H1 (cell line): ENCODE data around the gene BBS9. TPM values are rescaled to one million over a fixed set of nuclear protein-coding genes. Genes with fewer than 3 reads are reported as not detected.

Experiments
- CTCF ChIA-PET: fragments of 300-600 bp; sonication (Branson Sonifier 250); formaldehyde crosslinking; loops from one replicate; lab custom pipeline; 2021; ENCODE audit not compliant: partially characterized antibody; lab: Charles Lee
- POLR2A ChIA-PET: fragments of 300-600 bp; sonication (Branson Sonifier 250); formaldehyde crosslinking; loops from one replicate; lab custom pipeline; 2021; ENCODE audit warnings: inconsistent platforms; ENCODE audit not compliant: partially characterized antibody; lab: Charles Lee
- DNase-seq, 2 experiments: peaks; one replicate each; pipeline versions ENCODE4 v3.0.0 to v3.0.0-alpha.2; 2010 to 2022; ENCODE audit warnings: low spot score in 2 of 2, low read depth in 1 of 2, mixed read lengths in 1 of 2
- FAIRE-seq: peaks from 2 replicates; lab custom pipeline; 2011; peaks lifted over from hg19 to GRCh38; lab: Jason Lieb, UNC
- H2AFZ ChIP-seq: 2 replicates; pipeline ENCODE4 v1.8.1; 2012; ENCODE audit warnings: low read length, inconsistent platforms
- H2AK5ac ChIP-seq: 2 replicates; pipeline ENCODE4 v1.6.1; 2013; ENCODE audit warnings: low read depth, low read length
- H2BK120ac ChIP-seq: replicated peaks from 2 replicates; pipeline ENCODE3; 2013; ENCODE audit warnings: low read depth, low read length, inconsistent platforms
- H2BK12ac ChIP-seq: 2 replicates; pipeline ENCODE4 v1.6.1; 2013; ENCODE audit warnings: low read depth, low read length
- H2BK15ac ChIP-seq: 2 replicates; pipeline ENCODE4 v1.6.1; 2013; ENCODE audit warnings: low read length
- H2BK20ac ChIP-seq: 2 replicates; pipeline ENCODE4 v1.6.1; 2013; ENCODE audit warnings: low read length
- H2BK5ac ChIP-seq: 2 replicates; pipeline ENCODE4 v1.6.1; 2013; ENCODE audit warnings: low read depth, low read length
- H3K14ac ChIP-seq: 2 replicates; pipeline ENCODE4 v1.6.1; 2013; ENCODE audit warnings: inconsistent platforms; ENCODE audit not compliant: insufficient read length
- H3K18ac ChIP-seq: 2 replicates; pipeline ENCODE4 v1.6.1; 2013; ENCODE audit warnings: low read length; ENCODE audit errors: extremely low read depth
- H3K23ac ChIP-seq: 2 replicates; pipeline ENCODE4 v1.6.1; 2013; ENCODE audit warnings: inconsistent platforms; ENCODE audit not compliant: insufficient read length
- H3K23me2 ChIP-seq: 2 replicates; pipeline ENCODE4 v1.6.1; 2013; ENCODE audit warnings: low read depth, low read length
- H3K27ac ChIP-seq: 2 replicates; pipeline ENCODE4 v1.6.1; 2011; ENCODE audit warnings: low read depth, low read length, inconsistent platforms
- H3K27me3 ChIP-seq, 4 experiments: replicated peaks in 1 of 4; 1 replicate in 1 of 4; 2 replicates in 3 of 4; pipeline versions ENCODE4 v1.6.1 to v1.8.1; 2011 to 2013; ENCODE audit warnings: low read length in 3 of 4, mild to moderate bottlenecking in 3 of 4, inconsistent platforms in 2 of 4, mixed read lengths in 2 of 4, moderate library complexity in 1 of 4; ENCODE audit not compliant: control insufficient read depth in 3 of 4, insufficient read depth in 3 of 4; ENCODE audit errors: extremely low read depth in 1 of 4
- H3K36me3 ChIP-seq, 4 experiments: 2 replicates each; pipeline versions ENCODE4 v1.6.1 to v1.8.1; 2011 to 2013; ENCODE audit warnings: mild to moderate bottlenecking in 4 of 4, low read length in 3 of 4, moderate library complexity in 2 of 4, control low read depth in 1 of 4, inconsistent platforms in 1 of 4; ENCODE audit not compliant: insufficient read depth in 4 of 4, control insufficient read depth in 2 of 4
- H3K4ac ChIP-seq: replicated peaks from 2 replicates; pipeline ENCODE3; 2013; ENCODE audit warnings: low read length, low read depth, mixed read lengths, inconsistent platforms; ENCODE audit not compliant: insufficient read length
- H3K4me1 ChIP-seq, 4 experiments: replicated peaks in 1 of 4; 1 replicate in 1 of 4; 2 replicates in 3 of 4; pipeline versions ENCODE4 v1.6.1 to v1.8.1; 2011 to 2013; ENCODE audit warnings: low read length in 3 of 4, inconsistent platforms in 2 of 4, mixed read lengths in 1 of 4; ENCODE audit not compliant: insufficient read depth in 4 of 4, control insufficient read depth in 3 of 4
- H3K4me2 ChIP-seq, 2 experiments: 2 replicates each; pipeline versions ENCODE4 v1.6.1 to v1.8.1; 2011 to 2013; ENCODE audit warnings: low read depth in 2 of 2, low read length in 2 of 2, control low read depth in 1 of 2, inconsistent platforms in 1 of 2, mild to moderate bottlenecking in 1 of 2; ENCODE audit not compliant: insufficient read depth in 1 of 2
- H3K4me3 ChIP-seq, 4 experiments: fragments of 200-600, 300-600 bp in 1 of 4; sonication (generic), shearing (Covaris generic), sonication (Bioruptor Twin) in 1 of 4; 2 replicates each; pipeline versions ENCODE4 v1.5.1 to v1.8.1; 2011 to 2016; ENCODE audit warnings: low read length in 4 of 4, low read depth in 3 of 4, control low read depth in 2 of 4, inconsistent platforms in 2 of 4, mild to moderate bottlenecking in 2 of 4, mixed read lengths in 1 of 4, moderate library complexity in 1 of 4; ENCODE audit not compliant: insufficient read depth in 2 of 4; ENCODE audit errors: extremely low read depth in 1 of 4
- H3K56ac ChIP-seq: replicated peaks from 2 replicates; pipeline ENCODE3; 2013; ENCODE audit warnings: low read depth, mild to moderate bottlenecking, mixed read lengths, low read length, inconsistent platforms; ENCODE audit not compliant: insufficient read length
- H3K79me1 ChIP-seq: 2 replicates; pipeline ENCODE4 v1.6.1; 2013; ENCODE audit warnings: low read depth, low read length, control low read depth
- H3K79me2 ChIP-seq, 2 experiments: 2 replicates each; pipeline versions ENCODE4 v1.6.1 to v1.8.1; 2012 to 2013; ENCODE audit warnings: low read length in 2 of 2, mild to moderate bottlenecking in 2 of 2, inconsistent platforms in 1 of 2; ENCODE audit not compliant: insufficient read depth in 2 of 2, control insufficient read depth in 1 of 2
- H3K9ac ChIP-seq, 4 experiments: replicated peaks in 1 of 4; 1 replicate in 1 of 4; 2 replicates in 3 of 4; pipeline versions ENCODE4 v1.6.1 to v1.8.1; 2011 to 2013; ENCODE audit warnings: low read depth in 3 of 4, low read length in 3 of 4, control low read depth in 2 of 4, mild to moderate bottlenecking in 2 of 4, moderate library complexity in 2 of 4, inconsistent platforms in 1 of 4; ENCODE audit errors: extremely low read depth in 1 of 4
- H3K9me3 ChIP-seq, 2 experiments: 2 replicates each; pipeline versions ENCODE4 v1.6.1 to v1.8.1; 2012 to 2013; ENCODE audit warnings: mild to moderate bottlenecking in 2 of 2, moderate library complexity in 2 of 2, control low read depth in 1 of 2, inconsistent platforms in 1 of 2, low read depth in 1 of 2, low read length in 1 of 2, mixed read lengths in 1 of 2; ENCODE audit not compliant: insufficient read depth in 2 of 2
- H4K20me1 ChIP-seq, 2 experiments: replicated peaks in 1 of 2; 2 replicates each; pipeline versions ENCODE3 to v1.8.1; 2011 to 2013; ENCODE audit warnings: inconsistent platforms in 2 of 2, low read length in 2 of 2, mild to moderate bottlenecking in 1 of 2; ENCODE audit not compliant: insufficient read depth in 2 of 2, control insufficient read depth in 1 of 2
- H4K5ac ChIP-seq: 2 replicates; pipeline ENCODE4 v1.6.1; 2013; ENCODE audit warnings: low read length, low read depth, mixed read lengths, inconsistent platforms; ENCODE audit not compliant: insufficient read length
- H4K8ac ChIP-seq: 2 replicates; pipeline ENCODE4 v1.8.0; 2013; ENCODE audit warnings: mild to moderate bottlenecking, moderate library complexity, low read length, inconsistent platforms; ENCODE audit not compliant: insufficient read depth; ENCODE audit errors: extremely low read depth
- H4K91ac ChIP-seq: replicated peaks from 2 replicates; pipeline ENCODE3; 2013; ENCODE audit warnings: low read length, mixed read lengths, inconsistent platforms; ENCODE audit not compliant: insufficient read length
- CREB1 ChIP-seq: IDR thresholded peaks from 2 replicates; pipeline ENCODE4 v1.6.1; 2012; ENCODE audit warnings: inconsistent platforms
- EGR1 ChIP-seq: IDR thresholded peaks from 2 replicates; pipeline ENCODE4 v1.6.1; 2011; ENCODE audit warnings: low read depth, low read length, borderline replicate concordance
- EP300 ChIP-seq, 2 experiments: IDR thresholded peaks; 1 replicate in 1 of 2; 2 replicates in 1 of 2; pipeline ENCODE4 v1.6.1; 2011 to 2012; ENCODE audit warnings: low read depth in 2 of 2, low read length in 2 of 2, mild to moderate bottlenecking in 2 of 2, borderline replicate concordance in 1 of 2, inconsistent platforms in 1 of 2, moderate library complexity in 1 of 2
- KDM4A ChIP-seq: IDR thresholded peaks from one replicate; pipeline ENCODE4 v1.7.1; 2012; ENCODE audit warnings: low read depth, mild to moderate bottlenecking, moderate library complexity, low read length, inconsistent platforms; ENCODE audit not compliant: severe bottlenecking
- KDM5A ChIP-seq: fragments of 200-600 bp; IDR thresholded peaks from 2 replicates; pipeline ENCODE4 v1.7.1; 2012; ENCODE audit warnings: mild to moderate bottlenecking, low read length, inconsistent platforms, mixed read lengths
- RNF2 ChIP-seq: fragments of 200-900, 300-1000 bp; sonication (generic); IDR thresholded peaks from 2 replicates; pipeline ENCODE4 v1.7.1; 2016; ENCODE audit warnings: borderline replicate concordance, low read depth, mild to moderate bottlenecking, antibody characterized with exemption, low read length; ENCODE audit not compliant: poor library complexity, severe bottlenecking; ENCODE audit errors: missing control alignments
- SIX5 ChIP-seq: IDR thresholded peaks from 2 replicates; pipeline ENCODE4 v1.6.1; 2011; ENCODE audit warnings: mild to moderate bottlenecking, low read depth, low read length
- SP1 ChIP-seq: IDR thresholded peaks from 2 replicates; pipeline ENCODE4 v1.6.1; 2011; ENCODE audit warnings: low read depth, low read length
- SP2 ChIP-seq: IDR thresholded peaks from 2 replicates; pipeline ENCODE4 v1.6.1; 2012; ENCODE audit warnings: mild to moderate bottlenecking, low read length, inconsistent platforms
- SRF ChIP-seq: IDR thresholded peaks from 2 replicates; pipeline ENCODE4 v1.6.1; 2011; ENCODE audit warnings: mild to moderate bottlenecking, low read depth, low read length, moderate library complexity
- TBP ChIP-seq: IDR thresholded peaks from 2 replicates; pipeline ENCODE4 v1.6.1; 2011; ENCODE audit warnings: low read depth, low read length, improper control_type of control experiment
- TCF12 ChIP-seq: IDR thresholded peaks from 2 replicates; pipeline ENCODE4 v1.6.1; 2011; ENCODE audit warnings: low read depth, mild to moderate bottlenecking, low read length
- USF2 ChIP-seq: IDR thresholded peaks from 2 replicates; pipeline ENCODE4 v1.6.1; 2011; ENCODE audit warnings: low read length, improper control_type of control experiment
- YY1 ChIP-seq: IDR thresholded peaks from 2 replicates; pipeline ENCODE4 v1.6.1; 2011; ENCODE audit warnings: low read depth, mild to moderate bottlenecking, low read length
- WGBS, 2 experiments: shearing (Covaris generic) in 1 of 2; methylation state at CpG; one replicate each; pipeline versions ENCODE4 v1.1.6 to v1.1.7; 2013 to 2015; ENCODE audit warnings: low lambda C conversion rate in 2 of 2, mixed read lengths in 2 of 2, inconsistent platforms in 1 of 2, low coverage in 1 of 2, missing lambda C conversion rate in 1 of 2; ENCODE audit not compliant: insufficient replicate concordance in 2 of 2, insufficient coverage in 1 of 2, insufficient read length in 1 of 2; ENCODE audit errors: extremely low coverage in 1 of 2, missing lambda C conversion rate in 1 of 2; 5-methylcytosine and 5-hydroxymethylcytosine counted together
- polyA plus RNA-seq, 7 experiments: library from polyadenylated mRNA; depleted of rRNA in 3 of 7; stranded (reverse) in 5 of 7; unstranded in 2 of 7; fragments of >200 nt in 5 of 7; fragments of 200-250 nt in 2 of 7; gene quantifications; 1 replicate in 5 of 7; 2 replicates in 1 of 7; 4 replicates in 1 of 7; pipeline versions ENCODE4 v1.2.1 to v1.2.3, GENCODE V29; 2011 to 2013; ENCODE audit warnings: missing spikeins in 2 of 7, mixed read lengths in 2 of 7
- total RNA-seq: library from RNA; stranded (reverse); fragmentation: NEBNext Ultra II Directional; extraction: Animal tissue kit (Norgen Biotek cat#: 25700); gene quantifications from 2 replicates; pipeline ENCODE4 v1.2.1, GENCODE V29; 2021

BBS9 gene
- total and polyA plus RNA-seq, 2 of the 8 experiments (the other 6 are each of a cell fraction or from before 2014, with no cell fraction given), result 22.3 to 37.0 TPM

- WGBS, 2 experiments, result 85% methylated on average over 3 of the region's 3 CpGs; no CpG with 5 or more reads in 1 of the 2 experiments
- ChIA-PET CTCF (no interaction called here), POLR2A (no interaction called here)
- FAIRE-seq, result no peak
- Histone ChIP-seq H2AFZ (no peak overlapping the region), H3K23me2 (no peaks in the 10 kb centered on the region), H2BK120ac (no peak overlapping the region), H3K4me3 (no peak overlapping the region), H4K5ac (no peak overlapping the region), H3K14ac (no peak overlapping the region), H2BK12ac (no peak overlapping the region), H3K36me3 (peaks cover 0 to 5% (median 0%) of the 10 kb centered on the region in 4 experiments; a peak in 2 of 8 replicates), H4K8ac (no peak overlapping the region), H3K9me3 (peaks cover 11 to 13% of the 10 kb centered on the region in 2 experiments), H2BK20ac (no peak overlapping the region), H2BK15ac (no peak overlapping the region), H4K91ac (no peak overlapping the region), H3K9ac (no peak overlapping the region), H2AK5ac (no peak overlapping the region), H3K4ac (no peak overlapping the region), H4K20me1 (no peaks in the 10 kb centered on the region), H3K18ac (no peak overlapping the region), H3K79me1 (no peaks in the 10 kb centered on the region), H2BK5ac (no peak overlapping the region), H3K23ac (no peak overlapping the region), H3K79me2 (no peaks in the 10 kb centered on the region), H3K4me2 (no peak overlapping the region), H3K56ac (no peak overlapping the region), H3K4me1 (peaks cover 0 to 3% (median 0%) of the 10 kb centered on the region in 4 experiments; a peak in 1 of 7 replicates), H3K27me3 (no peaks in the 10 kb centered on the region), H3K27ac (no peak overlapping the region)
- DNase-seq, result no peak
- TF ChIP-seq TCF12 (no peak), YY1 (no peak), KDM4A (no peak), SIX5 (no peak), RNF2 (no peak), EGR1 (no peak), USF2 (no peak), SP1 (no peak), SRF (no peak), EP300 (IDR thresholded peaks at IDR 0.05; ENCODE audit: borderline replicate concordance in 1 of 2, low read depth in 2 of 2, low read length in 2 of 2) (no peak), KDM5A (no peak), TBP (no peak), SP2 (no peak), CREB1 (no peak)
Observed at GRCh38 chr7:33411020-33411419, 281.7 kb downstream of the BBS9 start.
